ENCODE data around the gene PPP2R2B.

PPP2R2B gene

GRCh38 chr5:146884066-146884626, 5.6 kb upstream of the PPP2R2B start:
- no peak for DNase-seq (ENCODE audit: low read depth)

GRCh38 chr5:146883511-146883910, 5.0 kb upstream of the PPP2R2B start:
- DNase-seq (ENCODE audit: low read depth): no peak

DNA sequence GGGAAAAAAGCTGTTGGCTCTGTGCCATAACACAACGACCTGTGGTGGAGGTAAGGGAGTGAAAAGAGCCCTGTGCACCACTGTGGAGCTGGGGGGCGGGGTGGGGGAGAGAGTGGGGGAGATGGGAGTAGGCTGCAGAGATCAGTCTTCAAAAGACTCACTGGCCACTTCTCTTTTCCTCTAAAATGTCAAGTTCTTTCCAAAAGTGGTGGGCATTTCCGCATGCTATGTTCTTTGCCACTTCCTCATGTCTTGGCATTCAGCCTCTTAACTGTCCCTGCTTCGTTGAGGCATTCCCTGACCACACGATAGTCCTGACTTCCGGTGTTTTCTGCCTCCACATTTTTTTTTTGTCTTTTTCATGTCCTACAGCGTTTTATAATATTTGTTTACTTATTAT, 2.4 kb upstream of the PPP2R2B start:
- DNase-seq (ENCODE audit: low read depth): no peak

GRCh38 chr5:146877783-146878475, 628 bp downstream of the PPP2R2B start:
- no peak for DNase-seq (ENCODE audit: low read depth)

- no peak for DNase-seq (ENCODE audit: low read depth)
Observed at GRCh38 chr5:146877178-146877681, 1.3 kb downstream of the PPP2R2B start.

GRCh38 chr5:146873186-146873917, 5.2 kb downstream of the PPP2R2B start:
- DNase-seq (ENCODE audit: low read depth): no peak

DNA sequence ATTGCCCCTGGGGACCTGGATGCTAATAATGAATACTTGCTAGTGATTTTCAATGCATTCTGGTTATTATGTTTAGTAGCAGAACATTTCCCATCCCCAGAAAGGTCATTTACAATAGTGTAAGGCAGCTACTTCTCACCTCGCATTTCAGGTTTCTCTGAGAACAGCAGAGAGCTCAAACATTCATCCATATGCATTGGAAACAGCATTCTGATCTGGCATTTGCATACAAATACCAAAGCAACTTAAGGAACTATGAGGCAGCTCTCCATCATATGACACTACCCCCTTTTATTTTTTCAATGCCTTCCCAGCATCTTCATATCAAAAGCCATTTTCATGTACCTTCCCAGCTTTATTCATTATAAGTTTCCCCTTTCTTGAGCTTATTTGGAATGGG, 6.4 kb downstream of the PPP2R2B start:
- no peak for DNase-seq (ENCODE audit: low read depth)

GRCh38 chr5:146867996-146868708, 10.4 kb downstream of the PPP2R2B start:
- no peak for DNase-seq (ENCODE audit: low read depth)

- DNase-seq (ENCODE audit: low read depth): no peak
Observed at GRCh38 chr5:146866263-146866662, 12.3 kb downstream of the PPP2R2B start.

DNA sequence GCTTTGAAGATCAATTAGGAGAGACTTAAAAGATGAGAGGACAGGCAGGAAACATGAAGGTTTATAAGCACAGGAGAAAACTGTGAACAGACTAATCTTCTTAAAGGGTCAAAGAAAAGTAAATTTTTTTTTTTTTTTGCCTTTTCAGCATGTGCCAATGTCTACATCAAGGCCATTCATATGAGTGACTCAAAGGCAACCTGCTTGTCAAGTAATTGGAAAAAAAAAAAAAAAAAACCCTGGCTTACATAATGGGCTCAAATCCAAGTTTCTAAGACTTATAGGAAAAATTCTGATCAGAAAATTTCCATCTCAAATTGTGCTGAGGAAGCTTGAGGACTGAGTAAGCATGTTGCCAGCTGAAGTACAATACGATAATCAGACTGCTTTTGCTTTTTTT, 15.9 kb downstream of the PPP2R2B start:
- no peak for DNase-seq (ENCODE audit: low read depth)

DNA sequence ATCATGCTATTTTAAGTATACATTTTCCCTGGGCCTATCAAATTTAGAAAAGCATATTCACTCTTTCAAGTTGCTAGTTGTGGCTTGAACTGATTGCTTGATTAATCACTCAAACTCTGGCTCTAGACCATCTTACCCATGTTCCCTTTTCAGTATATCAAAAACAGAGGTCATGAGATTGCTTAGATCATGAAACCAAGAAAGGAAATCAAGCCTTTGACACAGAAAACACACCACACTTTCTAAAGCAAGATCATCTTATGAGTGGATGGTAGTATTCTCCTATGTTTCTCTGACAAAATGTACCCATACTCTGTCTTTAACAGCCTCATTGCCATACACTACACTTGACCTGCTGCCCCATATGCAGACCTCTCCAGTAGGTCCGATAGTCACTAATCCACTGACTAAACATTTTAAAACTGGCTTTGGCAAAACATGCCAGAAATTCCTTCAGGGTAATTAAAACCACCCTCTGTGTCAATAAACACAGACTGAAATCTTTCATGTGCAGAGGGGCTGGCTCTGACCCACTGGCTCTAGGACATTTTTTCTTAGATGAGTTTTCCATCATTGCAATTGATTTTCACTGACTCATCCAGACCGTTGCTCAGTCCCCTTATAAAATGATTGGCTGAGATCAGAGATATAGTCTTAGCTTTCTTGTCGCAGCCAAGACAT, 18.2 kb downstream of the PPP2R2B start:
- no peak for DNase-seq (ENCODE audit: low read depth)

DNA sequence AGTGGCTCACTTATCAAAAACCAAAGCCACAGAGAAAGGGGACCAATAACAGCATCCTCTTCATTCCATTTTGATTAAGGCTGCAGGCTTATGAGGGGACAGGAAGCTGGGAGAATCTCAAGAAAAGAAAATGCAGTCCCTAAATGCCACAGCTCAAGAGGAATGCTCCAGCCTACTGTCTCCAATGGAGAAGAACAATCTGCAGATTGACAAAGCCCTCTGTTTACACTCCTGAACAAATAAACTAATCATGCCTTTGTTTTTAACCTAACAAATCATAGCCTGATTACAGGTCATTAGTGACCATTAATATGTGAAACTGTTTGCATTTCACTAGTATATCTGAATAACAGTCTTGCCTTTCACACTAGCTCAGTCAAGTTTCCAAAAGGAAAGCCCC, 26.5 kb downstream of the PPP2R2B start:
- DNase-seq (ENCODE audit: low read depth): no peak

GRCh38 chr5:146851133-146851532, 27.4 kb downstream of the PPP2R2B start:
- DNase-seq (ENCODE audit: low read depth): no peak

DNA sequence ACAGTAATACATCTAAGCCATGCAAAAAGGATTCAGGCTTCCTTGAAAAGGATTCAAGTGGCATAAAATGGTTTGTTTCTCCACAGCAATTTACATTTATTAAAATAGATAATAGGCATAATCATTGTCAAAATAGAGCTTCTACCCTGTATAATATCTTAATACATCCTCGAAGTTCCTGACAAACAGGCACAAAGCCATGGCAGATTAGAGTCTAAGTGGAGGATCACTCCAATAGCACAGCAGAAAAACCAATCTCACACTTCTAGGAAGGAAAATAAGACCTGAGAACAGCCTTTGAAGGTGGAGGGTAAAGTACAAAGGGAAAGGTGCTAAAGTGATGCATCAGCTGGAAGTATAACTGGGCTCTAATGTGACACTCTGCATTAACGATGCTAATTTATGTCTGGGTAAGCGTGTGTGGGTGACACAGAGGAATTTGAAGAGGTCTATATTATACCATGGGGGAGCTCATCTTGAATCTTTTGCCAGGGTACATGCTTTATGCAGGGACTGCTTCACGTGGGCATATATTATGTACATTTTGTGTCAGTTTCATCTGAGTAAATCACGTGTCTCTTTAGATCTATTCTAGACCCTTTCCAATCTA, 28.8 kb downstream of the PPP2R2B start:
- no peak for DNase-seq (ENCODE audit: low read depth)

DNA sequence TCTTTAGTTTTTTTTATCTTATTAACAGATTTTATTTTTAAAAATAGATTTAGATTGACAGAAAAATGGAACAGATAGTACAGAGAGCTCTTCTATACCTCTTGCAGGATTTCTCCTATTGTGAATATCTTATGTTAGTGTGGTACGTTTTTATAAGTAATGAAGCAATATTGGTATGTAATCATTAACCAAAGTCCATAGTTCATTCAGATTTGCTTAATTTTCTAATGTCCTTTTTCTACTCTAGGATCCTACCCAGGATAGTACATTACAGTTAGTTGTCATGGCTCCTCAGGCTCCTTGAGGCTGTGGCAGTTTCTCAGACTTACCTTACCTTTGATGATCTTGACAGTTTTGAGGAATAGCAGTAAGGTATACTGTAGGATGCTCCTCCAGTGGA, 30.4 kb downstream of the PPP2R2B start:
- DNase-seq (ENCODE audit: low read depth): no peak

- no peak for DNase-seq (ENCODE audit: low read depth)
Observed at GRCh38 chr5:146840016-146840415, 38.5 kb downstream of the PPP2R2B start.

GRCh38 chr5:146836226-146836842, 42.2 kb downstream of the PPP2R2B start:
- DNase-seq (ENCODE audit: low read depth): no peak

DNA sequence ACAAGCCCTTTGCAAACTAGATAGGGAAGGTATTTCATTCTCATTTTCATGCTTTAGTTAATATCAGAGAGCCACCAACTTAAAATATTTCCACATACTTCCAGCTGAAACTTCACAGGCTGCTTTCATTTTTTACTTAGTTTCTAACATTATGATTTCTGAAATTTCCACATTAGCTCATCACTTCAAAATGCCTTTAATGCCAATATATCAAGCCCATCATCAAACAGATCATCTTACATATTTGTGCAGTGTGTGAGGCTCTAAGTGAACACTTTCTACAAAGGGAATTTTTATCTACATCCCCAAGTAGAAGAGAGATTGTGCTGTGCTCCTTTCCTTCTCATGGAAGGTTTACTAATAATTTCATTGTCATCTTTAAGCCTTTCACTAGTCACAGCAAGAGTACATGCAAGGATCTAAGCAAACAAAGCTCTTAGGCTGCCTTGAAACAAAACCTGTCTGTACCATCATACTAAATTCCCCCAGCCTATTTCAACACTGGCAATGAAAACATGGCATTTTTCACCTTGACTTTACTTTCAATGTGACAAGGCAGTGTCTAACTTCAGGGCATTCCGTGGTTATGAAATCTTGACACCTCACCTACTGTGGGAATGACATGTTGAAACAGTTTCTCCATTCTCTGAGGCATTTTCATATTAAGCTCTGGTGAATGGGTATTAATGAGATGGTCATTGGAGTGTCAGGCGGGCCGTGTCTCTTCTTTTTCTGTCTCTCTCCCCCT, 45.4 kb downstream of the PPP2R2B start:
- DNase-seq (ENCODE audit: low read depth): no peak

GRCh38 chr5:146828385-146828784, 50.2 kb downstream of the PPP2R2B start:
- DNase-seq (ENCODE audit: low read depth): no peak

DNA sequence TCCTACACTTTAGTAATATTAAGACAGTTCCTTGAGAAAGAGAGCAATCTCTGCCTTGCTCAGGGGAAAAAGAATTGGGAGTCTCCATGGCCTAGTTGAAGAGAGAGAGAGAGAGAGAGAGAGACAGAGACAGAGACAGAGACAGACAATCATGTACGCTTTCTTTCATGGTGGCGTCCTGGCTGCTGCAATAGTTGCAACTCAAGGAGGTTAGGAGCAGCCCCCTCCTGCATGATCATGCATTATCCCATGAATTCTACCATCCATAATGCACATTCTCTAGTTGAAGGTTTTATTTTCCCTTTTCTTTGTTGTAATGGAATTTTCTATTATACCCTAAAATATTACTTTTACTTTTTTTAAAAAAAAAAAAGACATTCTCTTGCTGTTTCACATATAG, 50.7 kb downstream of the PPP2R2B start:
- no peak for DNase-seq (ENCODE audit: low read depth)

All from stimulated activated CD8-positive, alpha-beta memory T cell treated with anti-CD3 and anti-CD28 coated beads, Interleukin-12 subunit alpha, Interleukin-12 subunit beta, amount 100 ng/mL, for 1 hour (primary cell).